ENCODE measurements around the gene STPG4. TPM values are rescaled to one million over a fixed set of nuclear protein-coding genes. Genes with fewer than 3 reads are reported as not detected.

The STPG4 gene
- total RNA-seq, 1 donor from 2014 or later = 0.22 TPM

- intact Hi-C loops (cut with micrococcal nuclease) = no loop called here
Observed at GRCh38 chr2:47056868-47057686, 98.0 kb downstream of the STPG4 start.

GRCh38 chr2:47056374-47056773 lies 98.7 kb downstream of the STPG4 start:
- intact Hi-C loops (cut with micrococcal nuclease) = no loop called here

GRCh38 chr2:47054868-47055267 lies 100.2 kb downstream of the STPG4 start:
- intact Hi-C loops (cut with micrococcal nuclease) = no loop called here

- intact Hi-C loops (cut with micrococcal nuclease) = no loop called here
Observed at GRCh38 chr2:47054036-47054555, 101.0 kb downstream of the STPG4 start.

- intact Hi-C loops (cut with micrococcal nuclease) = no loop called here
Observed at GRCh38 chr2:47052847-47053246, 102.3 kb downstream of the STPG4 start.

GRCh38 chr2:47051562-47051961 lies 103.5 kb downstream of the STPG4 start:
- intact Hi-C loops (cut with micrococcal nuclease) = no loop called here

GRCh38 chr2:47050762-47051161 lies 104.3 kb downstream of the STPG4 start:
- intact Hi-C loops (cut with micrococcal nuclease) = no loop called here

GRCh38 chr2:47050021-47050760 lies 104.9 kb downstream of the STPG4 start:
- intact Hi-C loops (cut with micrococcal nuclease) = no loop called here

- intact Hi-C loops (cut with micrococcal nuclease) = no loop called here
Observed at GRCh38 chr2:47049502-47049901, 105.6 kb downstream of the STPG4 start.

GRCh38 chr2:47048801-47049480 lies 106.2 kb downstream of the STPG4 start:
- intact Hi-C loops (cut with micrococcal nuclease) = no loop called here

GRCh38 chr2:47046271-47046670 lies 108.8 kb downstream of the STPG4 start:
- intact Hi-C loops (cut with micrococcal nuclease) = no loop called here

GRCh38 chr2:47043891-47044239 lies 111.2 kb downstream of the STPG4 start:
- intact Hi-C loops (cut with micrococcal nuclease) = no loop called here

- intact Hi-C loops (cut with micrococcal nuclease) = no loop called here
Observed at GRCh38 chr2:47043142-47043890, 111.8 kb downstream of the STPG4 start.

GRCh38 chr2:47041891-47042684 lies 113.0 kb downstream of the STPG4 start:
- intact Hi-C loops (cut with micrococcal nuclease) = no loop called here

GRCh38 chr2:47041063-47041462 lies 114.0 kb downstream of the STPG4 start:
- intact Hi-C loops (cut with micrococcal nuclease) = no loop called here

GRCh38 chr2:47040651-47041050 lies 114.5 kb downstream of the STPG4 start:
- intact Hi-C loops (cut with micrococcal nuclease) = no loop called here

- intact Hi-C loops (cut with micrococcal nuclease) = loop anchor here (1.0 kb wide), 2 partner anchors 232 to 283 kb away; no protein-coding TSS in a partner anchor
Observed at GRCh38 chr2:47039913-47040562, 115.1 kb downstream of the STPG4 start.

- intact Hi-C loops (cut with micrococcal nuclease) = loop anchor here (1.0 kb wide), 2 partner anchors 233 to 284 kb away; no protein-coding TSS in a partner anchor
Observed at GRCh38 chr2:47039489-47039870, 115.6 kb downstream of the STPG4 start.

GRCh38 chr2:47038656-47039488 lies 116.2 kb downstream of the STPG4 start:
- intact Hi-C loops (cut with micrococcal nuclease) = loop anchor here (1.0 kb wide), 2 partner anchors 233 to 284 kb away; no protein-coding TSS in a partner anchor

All from T-helper 1 cell treated with Interleukin-12 subunit alpha and Interleukin-12 subunit beta and Interleukin-4 antibody, amounts not matched to agents 30 ng/mL and 1 ng/mL, for 36 hours (primary cell).